ENCODE results near the gene VWCE. TPM values are rescaled to one million over a fixed set of nuclear protein-coding genes. Genes with fewer than 3 reads are reported as not detected.
A peak's percentile ranks its signal among the peaks of the same experiment; 100 is the strongest.
"Not testable (repeated sequence)": the region's sequence is repeated elsewhere in the genome, so short reads cannot be mapped to it uniquely, and the experiment has no call there.

The VWCE gene
- total RNA-seq, 1 experiment from 2014 or later: 0.26 TPM

- Histone ChIP-seq H3K4me1 (replicated peaks) (peaks cover 5% of the 10 kb centered on the region), H3K9me3 (replicated peaks) (no peaks in the 10 kb centered on the region), H3K27me3 (replicated peaks) (no peaks in the 10 kb centered on the region), H3K27ac (no peak overlapping the region), H3K4me3 (no peak overlapping the region), H3K36me3 (no peaks in the 10 kb centered on the region)
- no peak for DNase-seq (ENCODE audit: low read depth in 1 of 2, low spot score in 2 of 2)
These were observed 27.7 kb downstream of the VWCE start for GRCh38 chr11:61267437-61267841.

DNA sequence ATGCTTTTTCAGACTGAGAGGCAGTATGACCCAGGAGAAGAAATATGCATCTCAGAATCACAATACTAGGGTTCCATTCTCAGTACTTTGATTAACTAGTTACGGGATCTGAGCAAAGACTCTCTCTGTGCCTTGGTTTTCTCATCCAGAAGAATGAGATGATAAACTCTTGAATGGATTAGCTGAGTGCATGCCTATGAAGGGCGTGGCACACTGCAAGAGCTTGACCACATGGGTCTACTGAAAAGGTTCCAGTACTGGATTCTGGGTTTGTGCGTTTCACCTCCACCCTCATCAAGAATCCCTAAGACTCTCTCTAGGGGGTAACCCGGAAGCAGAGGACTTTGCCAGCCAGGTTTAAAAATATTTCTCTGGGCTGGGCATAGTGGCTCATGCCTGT is 28.5 kb downstream of the VWCE start:
- DNase-seq (ENCODE audit: low read depth in 1 of 2, low spot score in 2 of 2): no peak
- Histone ChIP-seq H3K27ac (no peak overlapping the region), H3K4me1 (replicated peaks) (peaks cover 5% of the 10 kb centered on the region), H3K9me3 (replicated peaks) (no peaks in the 10 kb centered on the region), H3K36me3 (no peaks in the 10 kb centered on the region), H3K4me3 (no peak overlapping the region), H3K27me3 (replicated peaks) (no peaks in the 10 kb centered on the region)

- H3K27me3 ChIP-seq (replicated peaks): peaks cover 6% of the 10 kb centered on the region; the same call in 1 of the 2 replicates
- no peak overlapping the region for H3K27ac ChIP-seq
- peaks cover 4% of the 10 kb centered on the region for H3K4me1 ChIP-seq (replicated peaks)
- no peak for DNase-seq (ENCODE audit: low read depth in 1 of 2, low spot score in 2 of 2)
- no peaks in the 10 kb centered on the region for H3K9me3 ChIP-seq (replicated peaks)
- H3K36me3 ChIP-seq: no peaks in the 10 kb centered on the region
- no peak overlapping the region for H3K4me3 ChIP-seq
These were observed 29.8 kb downstream of the VWCE start for GRCh38 chr11:61265357-61265756.

DNA sequence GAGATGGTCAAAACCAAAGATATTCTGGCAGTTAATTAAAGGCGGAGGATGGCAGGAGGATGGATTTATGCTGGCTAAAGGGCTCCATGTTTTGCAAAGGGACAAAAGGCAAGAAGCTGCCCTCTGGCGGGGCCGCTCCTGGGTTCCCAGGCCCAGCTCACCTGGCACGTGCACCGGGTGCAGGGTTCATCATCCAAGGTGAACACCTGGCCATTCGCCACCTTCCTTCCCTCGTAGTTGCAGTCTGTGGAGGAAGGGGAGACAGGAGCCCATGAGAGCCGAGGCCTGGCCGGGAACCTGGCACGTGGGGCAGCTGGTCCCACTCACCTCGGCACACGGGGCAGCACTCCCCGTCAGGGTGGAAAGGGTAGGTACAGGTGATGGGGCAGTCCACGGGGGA is 30.3 kb downstream of the VWCE start:
- no peak overlapping the region for H3K4me3 ChIP-seq
- DNase-seq (ENCODE audit: low read depth in 1 of 2, low spot score in 2 of 2): no peak

GRCh38 chr11:61264371-61264770 is 30.7 kb downstream of the VWCE start:
- no peak for DNase-seq (ENCODE audit: low read depth in 1 of 2, low spot score in 2 of 2)
- peaks cover 6% of the 10 kb centered on the region; the same call in 1 of the 2 replicates for H3K27me3 ChIP-seq (replicated peaks)
- no peaks in the 10 kb centered on the region for H3K36me3 ChIP-seq
- no peak overlapping the region for H3K4me3 ChIP-seq
- no peak overlapping the region for H3K27ac ChIP-seq
- H3K9me3 ChIP-seq (replicated peaks): no peaks in the 10 kb centered on the region
- H3K4me1 ChIP-seq (replicated peaks): no peaks in the 10 kb centered on the region; the same call in 1 of the 2 replicates

More for the DNA sequence above, 30.3 kb downstream of the VWCE start:
- Histone ChIP-seq H3K27me3 (replicated peaks) (peaks cover 6% of the 10 kb centered on the region; the same call in 1 of the 2 replicates), H3K36me3 (no peaks in the 10 kb centered on the region), H3K9me3 (replicated peaks) (no peaks in the 10 kb centered on the region), H3K27ac (no peak overlapping the region), H3K4me1 (replicated peaks) (no peaks in the 10 kb centered on the region; the same call in 1 of the 2 replicates)

GRCh38 chr11:61259363-61259762 is 35.8 kb downstream of the VWCE start:
- Histone ChIP-seq H3K4me3 (no peak overlapping the region), H3K27ac (no peak overlapping the region), H3K36me3 (no peaks in the 10 kb centered on the region), H3K9me3 (replicated peaks) (no peaks in the 10 kb centered on the region), H3K4me1 (replicated peaks) (no peaks in the 10 kb centered on the region), H3K27me3 (replicated peaks) (peaks cover 6% of the 10 kb centered on the region)
- no peak for DNase-seq (ENCODE audit: low read depth in 1 of 2, low spot score in 2 of 2)

DNA sequence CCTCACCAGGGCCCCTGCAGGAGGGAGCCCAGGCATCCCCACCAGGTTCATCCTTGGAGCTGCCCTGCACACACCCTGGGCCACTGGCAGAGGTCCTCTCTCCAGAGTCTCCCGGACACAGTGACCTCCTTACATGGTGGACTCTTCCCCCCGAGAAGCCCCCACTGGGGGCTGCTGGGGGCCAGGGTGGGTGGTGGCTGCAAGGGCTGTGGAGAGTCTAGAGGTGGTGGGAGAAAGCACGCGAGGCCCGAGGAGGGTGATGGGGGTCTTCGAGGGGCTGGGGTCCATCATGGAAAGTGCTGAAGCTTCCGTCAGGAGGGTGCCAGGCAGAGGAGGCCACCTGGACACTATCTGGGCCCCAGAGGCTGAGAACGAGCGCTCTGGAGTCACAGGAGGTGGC is 36.6 kb downstream of the VWCE start:
- no peaks in the 10 kb centered on the region for H3K36me3 ChIP-seq
- no peaks in the 10 kb centered on the region for H3K4me1 ChIP-seq (replicated peaks)
- no peak for DNase-seq (ENCODE audit: low read depth in 1 of 2, low spot score in 2 of 2)
- H3K27me3 ChIP-seq (replicated peaks): peaks cover 6% of the 10 kb centered on the region
- no peaks in the 10 kb centered on the region for H3K9me3 ChIP-seq (replicated peaks)
- H3K27ac ChIP-seq: no peak overlapping the region
- no peak overlapping the region for H3K4me3 ChIP-seq

GRCh38 chr11:61256710-61257482 is 38.2 kb downstream of the VWCE start:
- Histone ChIP-seq H3K4me1 (replicated peaks) (no peaks in the 10 kb centered on the region), H3K9me3 (replicated peaks) (no peaks in the 10 kb centered on the region), H3K4me3 (no peak overlapping the region), H3K27me3 (replicated peaks) (peaks cover 15% of the 10 kb centered on the region), H3K27ac (no peak overlapping the region), H3K36me3 (no peaks in the 10 kb centered on the region)
- no peak for DNase-seq (ENCODE audit: low read depth in 1 of 2, low spot score in 2 of 2)

GRCh38 chr11:61254403-61255025 is 40.6 kb downstream of the VWCE start:
- no peaks in the 10 kb centered on the region for H3K36me3 ChIP-seq
- H3K4me1 ChIP-seq (replicated peaks): no peaks in the 10 kb centered on the region
- H3K4me3 ChIP-seq: no peak overlapping the region
- H3K27me3 ChIP-seq (replicated peaks): peaks cover 12% of the 10 kb centered on the region
- H3K27ac ChIP-seq: no peak overlapping the region
- peak; percentile 60 to 81 for DNase-seq (ENCODE audit: low read depth in 1 of 2, low spot score in 2 of 2)
- no peaks in the 10 kb centered on the region for H3K9me3 ChIP-seq (replicated peaks)

DNA sequence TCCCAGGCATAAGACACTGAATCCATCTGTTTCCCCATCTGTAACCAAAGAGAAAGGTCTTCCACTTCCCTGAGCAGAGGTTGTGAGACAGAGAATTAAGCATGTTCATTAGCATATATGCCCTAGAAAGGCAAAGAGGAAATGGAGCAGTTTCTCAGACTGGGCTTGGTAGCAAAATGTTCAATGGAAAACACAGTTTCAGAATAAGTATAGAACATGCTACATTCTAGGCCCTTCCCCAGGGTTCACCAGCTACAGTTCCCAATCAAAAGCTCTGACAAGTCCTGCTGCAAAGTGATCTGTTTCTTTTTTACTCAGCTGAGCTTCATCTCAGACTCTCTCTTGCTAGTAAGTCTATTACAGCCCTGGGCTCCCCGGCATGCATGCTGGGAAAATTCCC is 42.8 kb downstream of the VWCE start:
- DNase-seq (ENCODE audit: low read depth in 1 of 2, low spot score in 2 of 2); H3K36me3 ChIP-seq; H3K4me1 ChIP-seq (replicated peaks); H3K4me3 ChIP-seq; H3K27ac ChIP-seq; H3K9me3 ChIP-seq (replicated peaks): not testable (repeated sequence)
- peaks cover 12% of the 10 kb centered on the region for H3K27me3 ChIP-seq (replicated peaks)

DNA sequence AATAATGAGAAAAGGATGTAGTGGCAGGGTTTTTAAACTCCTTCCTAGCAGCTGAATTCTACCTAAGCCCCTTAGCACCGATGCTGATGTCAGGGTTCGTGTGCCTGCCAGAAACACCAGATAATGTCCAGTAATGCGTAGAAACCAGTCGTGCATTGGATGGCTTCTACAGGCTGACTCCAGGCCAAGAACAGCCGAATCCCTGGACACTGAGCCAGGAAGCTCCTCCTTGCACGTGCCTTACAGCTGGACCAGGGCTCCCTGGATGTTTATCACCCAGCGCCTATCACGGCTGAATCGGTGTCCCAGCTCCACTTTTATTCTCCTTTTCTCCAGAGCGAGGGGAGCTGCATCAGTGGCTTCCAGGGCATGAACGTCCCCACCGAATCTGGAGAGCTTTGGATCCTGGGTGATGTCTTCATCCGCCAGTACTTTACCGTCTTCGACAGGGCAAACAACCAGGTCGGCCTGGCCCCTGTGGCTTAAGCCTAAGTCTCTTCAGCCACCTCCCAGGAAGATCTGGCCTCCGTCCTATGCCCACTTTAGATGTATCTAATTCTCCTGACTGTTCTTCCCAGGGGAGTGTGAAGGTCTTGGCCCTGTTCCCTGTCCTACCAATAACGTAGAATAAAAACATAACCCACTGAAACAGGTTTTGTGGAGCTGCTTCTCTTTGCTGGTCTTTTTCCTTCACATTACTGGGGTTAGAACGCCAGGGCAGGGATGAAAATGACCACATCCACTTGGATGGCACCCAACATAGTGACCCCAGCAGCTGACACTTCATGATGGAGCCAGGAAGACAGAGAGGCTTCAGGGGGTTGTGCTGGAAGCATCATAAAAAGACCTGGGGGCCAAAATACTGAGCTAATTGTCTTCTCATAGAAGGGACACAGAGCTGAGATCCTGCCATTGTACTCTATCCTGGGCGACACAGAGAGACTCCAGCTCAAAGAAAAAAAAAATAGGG is 44.0 kb downstream of the VWCE start:
- not testable (repeated sequence) for H3K36me3 ChIP-seq; H3K4me3 ChIP-seq; H3K4me1 ChIP-seq (replicated peaks); H3K27ac ChIP-seq; H3K9me3 ChIP-seq (replicated peaks); DNase-seq (ENCODE audit: low read depth in 1 of 2, low spot score in 2 of 2)
- peaks cover 20% of the 10 kb centered on the region for H3K27me3 ChIP-seq (replicated peaks)

DNA sequence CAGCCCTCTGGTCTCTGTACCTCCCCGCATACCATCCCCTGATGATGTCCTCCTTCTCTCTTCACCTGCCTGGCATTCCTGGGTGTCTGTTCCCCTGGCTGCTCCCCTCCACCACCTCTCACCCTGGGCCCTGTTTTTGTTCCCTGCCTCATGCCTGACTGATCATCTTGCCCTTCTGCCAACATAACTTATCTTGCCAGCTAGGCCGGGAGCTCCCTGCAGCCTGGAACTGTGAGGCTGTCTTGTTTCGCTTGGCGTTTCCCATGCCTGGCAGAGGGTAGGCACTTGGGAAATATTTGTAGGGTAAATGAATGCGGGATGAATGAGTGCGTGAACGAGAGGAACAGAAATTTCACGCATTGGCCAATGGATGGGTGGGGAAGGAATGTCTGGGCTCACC is 45.9 kb downstream of the VWCE start:
- not testable (repeated sequence) for H3K36me3 ChIP-seq; H3K4me1 ChIP-seq (replicated peaks); H3K4me3 ChIP-seq; H3K27ac ChIP-seq; H3K9me3 ChIP-seq (replicated peaks); DNase-seq (ENCODE audit: low read depth in 1 of 2, low spot score in 2 of 2)
- H3K27me3 ChIP-seq (replicated peaks): peaks cover 20% of the 10 kb centered on the region

DNA sequence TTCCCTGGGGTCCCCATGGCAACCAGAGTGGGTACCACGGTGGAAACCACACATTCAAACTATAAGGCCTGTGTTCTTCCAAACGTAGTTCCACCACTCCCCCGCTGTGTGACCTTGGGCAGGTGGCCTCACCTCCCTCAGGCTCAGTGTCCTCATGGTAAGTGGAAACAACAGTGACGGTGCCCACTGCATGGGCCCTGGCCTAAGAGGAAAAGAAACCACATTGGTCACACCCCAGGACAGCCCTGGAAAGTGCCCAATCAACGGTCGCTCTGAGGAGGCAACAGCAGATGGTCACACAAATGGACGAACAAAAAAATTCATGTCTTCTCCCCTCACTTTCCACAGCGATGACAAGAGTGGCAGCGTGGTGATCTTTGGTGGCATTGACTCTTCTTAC is 47.0 kb downstream of the VWCE start:
- H3K4me1 ChIP-seq (replicated peaks); DNase-seq (ENCODE audit: low read depth in 1 of 2, low spot score in 2 of 2); H3K27ac ChIP-seq; H3K4me3 ChIP-seq; H3K36me3 ChIP-seq; H3K9me3 ChIP-seq (replicated peaks): not testable (repeated sequence)
- H3K27me3 ChIP-seq (replicated peaks): peaks cover 15% of the 10 kb centered on the region; the same call in 1 of the 2 replicates
